GM12878 (cell line): Measurements from ENCODE around the gene RNLS.

ENCODE experiments used
- EP300 ChIP-seq, 2 experiments: fragments of 150-350 bp in 1 of 2; IDR thresholded peaks; 2 replicates each; pipeline ENCODE4 v1.6.1; 2011 to 2012; ENCODE audit warnings: low read depth in 2 of 2, low read length in 2 of 2, borderline replicate concordance in 1 of 2, improper control_type of control experiment in 1 of 2, inconsistent platforms in 1 of 2; ENCODE audit not compliant: control insufficient read depth in 1 of 2
- MEF2A ChIP-seq: IDR thresholded peaks from 2 replicates; pipeline ENCODE4 v1.6.1; 2011; ENCODE audit warnings: low read depth, mild to moderate bottlenecking, low read length, moderate library complexity; ENCODE audit not compliant: insufficient read depth
- RCOR1 ChIP-seq: conservative IDR thresholded peaks from 2 replicates; pipeline ENCODE4 v1.6.1; 2012; ENCODE audit warnings: low read depth, low read length, improper control_type of control experiment
- REST ChIP-seq: IDR thresholded peaks from 2 replicates; pipeline ENCODE4 v1.6.1; 2012; ENCODE audit warnings: mild to moderate bottlenecking, low read depth, low read length

GRCh38 chr10:88342733-88343310, 240.3 kb downstream of the RNLS start:
- TF ChIP-seq REST = no peak
- TF ChIP-seq RCOR1 = no peak
- TF ChIP-seq MEF2A = no peak
- TF ChIP-seq EP300 (IDR thresholded peaks at IDR 0.05; ENCODE audit: borderline replicate concordance in 1 of 2, control insufficient read depth in 1 of 2, low read depth in 2 of 2, low read length in 2 of 2) = no peak
